Cardiac muscle cell (in vitro differentiated cells and primary cell): ENCODE data around the gene RTCA. TPM values are rescaled to one million over a fixed set of nuclear protein-coding genes. Genes with fewer than 3 reads are reported as not detected.

Experiments
- DNase-seq, 2 donors: peaks; one replicate each; pipeline versions ENCODE4 v3.0.0 to v3.0.0-alpha.2; 2010 to 2017; ENCODE audit warnings: low read depth in 1 of 2, low spot score in 1 of 2
- H3K27ac ChIP-seq: fragments of 200-600 bp; sonication (generic); 2 replicates; pipeline ENCODE4 v1.5.1; 2016
- H3K27me3 ChIP-seq: fragments of 200-600 bp; sonication (generic); 2 replicates; pipeline ENCODE4 v1.6.0; 2016; ENCODE audit warnings: control low read depth
- H3K36me3 ChIP-seq: fragments of 200-600 bp; sonication (generic); 2 replicates; pipeline ENCODE4 v1.5.1; 2016; ENCODE audit warnings: control low read depth
- H3K4me1 ChIP-seq: fragments of 200-600 bp; sonication (generic); 2 replicates; pipeline ENCODE4 v1.8.1; 2017; ENCODE audit warnings: low read depth, mild to moderate bottlenecking, mixed run types
- H3K4me3 ChIP-seq: fragments of 200-600 bp; sonication (generic); 2 replicates; pipeline ENCODE4 v1.5.1; 2016; ENCODE audit warnings: mild to moderate bottlenecking
- H3K9me3 ChIP-seq: fragments of 200-600 bp; sonication (generic); 2 replicates; pipeline ENCODE4 v1.5.1; 2017; ENCODE audit warnings: low read depth, mild to moderate bottlenecking, control low read depth
- CTCF ChIP-seq: IDR thresholded peaks from 2 replicates; pipeline ENCODE4 v1.5.1; 2012; ENCODE audit warnings: low read depth, mild to moderate bottlenecking, low read length
- polyA plus RNA-seq: library from polyadenylated mRNA; unstranded; fragments of >200 nt; fragmentation: Nextera tagmentation; extraction: Ambion mirVana; gene quantifications from 2 replicates; pipeline ENCODE4 v1.2.1, GENCODE V29; 2016
- total RNA-seq: library from RNA; depleted of rRNA; stranded (reverse); fragments of >200 nt; gene quantifications from 2 replicates; pipeline ENCODE4 v1.2.3, GENCODE V29; 2016

Gene RTCA
- total and polyA plus RNA-seq, 2 experiments from 2014 or later, result 36.1 to 40.5 TPM

DNA sequence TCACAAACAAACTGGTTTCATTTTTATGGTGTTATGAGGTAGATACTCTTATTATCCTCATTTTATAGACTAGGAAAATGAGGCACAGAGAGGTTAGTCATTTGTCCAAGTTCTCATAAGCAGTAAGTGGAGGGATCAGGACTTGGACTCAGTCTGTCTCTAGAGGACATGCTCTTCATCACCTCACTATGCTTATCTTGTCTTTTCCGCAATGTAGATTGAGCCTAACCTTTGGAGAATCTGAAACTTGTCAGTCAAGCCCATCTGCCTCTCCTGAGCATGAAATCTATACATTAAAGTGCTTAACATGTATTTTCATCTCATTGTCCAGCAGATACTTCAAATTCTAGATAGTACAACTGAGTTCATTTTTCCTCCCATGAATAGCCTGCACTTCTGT lies 74.5 kb downstream of the RTCA start:
- H3K36me3 ChIP-seq, result no peaks in the 10 kb centered on the region
- H3K27me3 ChIP-seq, result no peaks in the 10 kb centered on the region
- no peak for TF ChIP-seq CTCF
- DNase-seq, result no peak
- H3K27ac ChIP-seq, result no peak overlapping the region
- no peak overlapping the region for H3K4me3 ChIP-seq
- H3K9me3 ChIP-seq, result no peaks in the 10 kb centered on the region
- H3K4me1 ChIP-seq, result no peaks in the 10 kb centered on the region

DNA sequence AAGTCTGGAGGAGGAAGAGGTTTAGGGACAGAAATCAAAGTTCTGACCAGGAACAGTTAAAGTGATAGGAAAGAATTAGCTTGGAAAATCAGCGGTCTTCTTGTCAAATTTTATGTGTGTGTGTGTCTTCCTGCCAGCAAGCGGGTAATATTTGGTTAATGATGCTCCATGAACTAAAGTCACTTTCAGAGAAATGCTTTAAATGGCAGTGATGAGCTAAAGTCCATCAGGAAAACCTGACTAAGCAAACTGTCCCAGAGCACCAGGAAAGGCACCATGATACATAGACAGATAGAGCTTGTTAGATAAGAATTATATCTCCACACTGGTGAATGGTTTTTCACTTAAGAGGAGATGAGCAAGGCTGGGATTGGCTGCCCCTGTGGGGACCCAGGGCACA lies 76.3 kb downstream of the RTCA start:
- DNase-seq, result no peak
- Histone ChIP-seq H3K4me1 (no peaks in the 10 kb centered on the region), H3K9me3 (no peaks in the 10 kb centered on the region), H3K27ac (no peak overlapping the region), H3K4me3 (no peak overlapping the region), H3K27me3 (no peaks in the 10 kb centered on the region), H3K36me3 (no peaks in the 10 kb centered on the region)
- TF ChIP-seq CTCF, result no peak

Other genes with a start within 250 kb of the RTCA start
- gene SASS6, start 133.3 kb upstream of the RTCA start, total RNA-seq, result 1.8 and 4.2 TPM in 2 replicates
- gene SASS6, start 133.3 kb upstream of the RTCA start, polyA plus RNA-seq, result 2.5 and 3.3 TPM in 2 replicates
- gene TRMT13, start 133.1 kb upstream of the RTCA start, total RNA-seq, result 13.9 and 15.0 TPM in 2 replicates
- gene TRMT13, start 133.1 kb upstream of the RTCA start, polyA plus RNA-seq, result 15.8 and 25.2 TPM in 2 replicates
- gene LRRC39, start 88.0 kb upstream of the RTCA start, total RNA-seq, result 13.3 and 17.3 TPM in 2 replicates
- 11.6 and 19.9 TPM in 2 replicates for gene LRRC39, start 88.0 kb upstream of the RTCA start, polyA plus RNA-seq
- gene DBT, start 16.4 kb upstream of the RTCA start, total RNA-seq, result 4.8 and 5.8 TPM in 2 replicates
- 9.1 and 9.3 TPM in 2 replicates for gene DBT, start 16.4 kb upstream of the RTCA start, polyA plus RNA-seq
- gene CDC14A, start 86.3 kb downstream of the RTCA start, total RNA-seq, result 16.9 and 18.1 TPM in 2 replicates
- gene CDC14A, start 86.3 kb downstream of the RTCA start, polyA plus RNA-seq, result 9.6 and 14.3 TPM in 2 replicates